ENCODE data around the gene TTC23.

Gene TTC23

GRCh38 chr15:99137877-99138276, 111.5 kb downstream of the TTC23 start:
- no peak for DNase-seq (ENCODE audit: low spot score)

- no peak for DNase-seq (ENCODE audit: low spot score)
Measured at GRCh38 chr15:99137111-99137546, 112.3 kb downstream of the TTC23 start.

GRCh38 chr15:99135194-99135593, 114.2 kb downstream of the TTC23 start:
- no peak for DNase-seq (ENCODE audit: low spot score)

GRCh38 chr15:99134317-99134821, 115.0 kb downstream of the TTC23 start:
- DNase-seq (ENCODE audit: low spot score): no peak

GRCh38 chr15:99132634-99133287, 116.6 kb downstream of the TTC23 start:
- DNase-seq (ENCODE audit: low spot score): no peak

GRCh38 chr15:99132122-99132521, 117.3 kb downstream of the TTC23 start:
- DNase-seq (ENCODE audit: low spot score): no peak

- DNase-seq (ENCODE audit: low spot score): no peak
Measured at GRCh38 chr15:99131441-99132023, 117.8 kb downstream of the TTC23 start.

GRCh38 chr15:99130765-99131440, 118.5 kb downstream of the TTC23 start:
- DNase-seq (ENCODE audit: low spot score): no peak

GRCh38 chr15:99130314-99130713, 119.1 kb downstream of the TTC23 start:
- no peak for DNase-seq (ENCODE audit: low spot score)

GRCh38 chr15:99129644-99130043, 119.7 kb downstream of the TTC23 start:
- DNase-seq (ENCODE audit: low spot score): no peak

- DNase-seq (ENCODE audit: low spot score): no peak
Measured at GRCh38 chr15:99128411-99128810, 121.0 kb downstream of the TTC23 start.

- no peak for DNase-seq (ENCODE audit: low spot score)
Measured at GRCh38 chr15:99127773-99128172, 121.6 kb downstream of the TTC23 start.

- DNase-seq (ENCODE audit: low spot score): no peak
Measured at GRCh38 chr15:99126930-99127329, 122.5 kb downstream of the TTC23 start.

- no peak for DNase-seq (ENCODE audit: low spot score)
Measured at GRCh38 chr15:99126131-99126588, 123.2 kb downstream of the TTC23 start.

GRCh38 chr15:99125061-99125891, 124.1 kb downstream of the TTC23 start:
- DNase-seq (ENCODE audit: low spot score): no peak

GRCh38 chr15:99124641-99125040, 124.7 kb downstream of the TTC23 start:
- DNase-seq (ENCODE audit: low spot score): no peak

GRCh38 chr15:99123713-99124451, 125.5 kb downstream of the TTC23 start:
- DNase-seq (ENCODE audit: low spot score): peak; percentile 63

- DNase-seq (ENCODE audit: low spot score): no peak
Measured at GRCh38 chr15:99122831-99123712, 126.3 kb downstream of the TTC23 start.

GRCh38 chr15:99121691-99122410, 127.5 kb downstream of the TTC23 start:
- DNase-seq (ENCODE audit: low spot score): no peak

GRCh38 chr15:99121207-99121606, 128.2 kb downstream of the TTC23 start:
- no peak for DNase-seq (ENCODE audit: low spot score)

Measured in iPS-NIHi11 (cell line).